ENCODE data around the gene CNNM3.

DNA sequence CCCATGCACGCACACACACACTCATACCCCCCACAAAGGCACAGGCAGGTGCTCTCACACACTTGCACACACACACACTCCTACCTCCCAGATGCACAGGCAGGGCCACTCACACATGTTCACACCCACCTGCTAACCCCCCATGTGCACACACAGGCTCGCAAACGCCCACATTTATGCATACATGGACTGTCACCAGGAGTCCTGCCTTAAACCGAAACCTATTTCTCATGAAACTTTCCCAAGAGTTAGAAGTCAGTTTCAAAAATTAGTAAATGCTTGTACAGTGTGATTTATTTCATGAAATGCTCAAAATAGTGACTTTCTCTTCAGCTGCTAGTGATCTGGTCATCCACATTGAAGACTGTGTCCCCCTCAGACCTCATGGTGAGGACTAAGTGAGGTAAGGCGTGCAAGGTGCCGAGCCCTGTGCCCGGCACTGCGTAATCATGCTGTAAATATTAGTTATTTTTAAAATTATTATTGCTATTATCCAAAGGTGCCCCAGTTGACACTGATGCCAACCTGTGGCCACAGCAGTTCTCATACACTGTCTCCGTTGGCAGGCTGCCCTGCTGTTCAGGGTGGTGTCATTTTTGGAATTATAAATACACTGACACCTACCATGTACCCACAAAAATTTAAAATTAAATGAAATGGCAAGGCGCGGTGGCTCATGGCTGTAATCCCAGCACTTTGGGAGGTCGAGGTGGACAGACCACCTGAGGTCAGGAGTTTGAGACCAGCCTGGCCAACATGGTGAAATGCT, 43.0 kb upstream of the CNNM3 start:
- TF ChIP-seq, protein P1, sequence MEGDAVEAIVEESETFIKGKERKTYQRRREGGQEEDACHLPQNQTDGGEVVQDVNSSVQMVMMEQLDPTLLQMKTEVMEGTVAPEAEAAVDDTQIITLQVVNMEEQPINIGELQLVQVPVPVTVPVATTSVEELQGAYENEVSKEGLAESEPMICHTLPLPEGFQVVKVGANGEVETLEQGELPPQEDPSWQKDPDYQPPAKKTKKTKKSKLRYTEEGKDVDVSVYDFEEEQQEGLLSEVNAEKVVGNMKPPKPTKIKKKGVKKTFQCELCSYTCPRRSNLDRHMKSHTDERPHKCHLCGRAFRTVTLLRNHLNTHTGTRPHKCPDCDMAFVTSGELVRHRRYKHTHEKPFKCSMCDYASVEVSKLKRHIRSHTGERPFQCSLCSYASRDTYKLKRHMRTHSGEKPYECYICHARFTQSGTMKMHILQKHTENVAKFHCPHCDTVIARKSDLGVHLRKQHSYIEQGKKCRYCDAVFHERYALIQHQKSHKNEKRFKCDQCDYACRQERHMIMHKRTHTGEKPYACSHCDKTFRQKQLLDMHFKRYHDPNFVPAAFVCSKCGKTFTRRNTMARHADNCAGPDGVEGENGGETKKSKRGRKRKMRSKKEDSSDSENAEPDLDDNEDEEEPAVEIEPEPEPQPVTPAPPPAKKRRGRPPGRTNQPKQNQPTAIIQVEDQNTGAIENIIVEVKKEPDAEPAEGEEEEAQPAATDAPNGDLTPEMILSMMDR (IDR thresholded peaks at IDR 0.05; ENCODE audit: low read depth, low read length): no peak
- TF ChIP-seq POLR2A (IDR thresholded peaks at IDR 0.05; ENCODE audit: extremely low read depth, insufficient read length) (no peak), MYC (IDR thresholded peaks at IDR 0.05; ENCODE audit: low read depth, low read length) (no peak)
- TF ChIP-seq, protein P2, sequence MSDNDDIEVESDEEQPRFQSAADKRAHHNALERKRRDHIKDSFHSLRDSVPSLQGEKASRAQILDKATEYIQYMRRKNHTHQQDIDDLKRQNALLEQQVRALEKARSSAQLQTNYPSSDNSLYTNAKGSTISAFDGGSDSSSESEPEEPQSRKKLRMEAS (IDR thresholded peaks at IDR 0.05; ENCODE audit: low read depth, low read length): no peak

Data from NB4 (cell line).